ENCODE data around the gene SDF4. TPM values are rescaled to one million over a fixed set of nuclear protein-coding genes. Genes with fewer than 3 reads are reported as not detected.

SDF4 gene
- total RNA-seq, 2 donors from 2014 or later, result 202 to 325 TPM

GRCh38 chr1:1274931-1275431 is 43.2 kb upstream of the SDF4 start:
- H3K27ac ChIP-seq, result no peak overlapping the region
- H3K4me1 ChIP-seq, result peaks cover 16% of the 10 kb centered on the region
- no peaks in the 10 kb centered on the region for H3K27me3 ChIP-seq
- no peak overlapping the region for H3K4me3 ChIP-seq
- DNase-seq, result no peak
- intact Hi-C loops (cut with DNase I), result no loop called here
- peak overlapping the region; percentile 63 to 66 for H3K9ac ChIP-seq (ENCODE audit: low read depth in 2 of 2, low read length in 2 of 2)
- no peak for TF ChIP-seq CTCF (IDR thresholded peaks at IDR 0.05)
- H3K9me3 ChIP-seq, result no peaks in the 10 kb centered on the region
- no peaks in the 10 kb centered on the region for H3K36me3 ChIP-seq

GRCh38 chr1:1274299-1274930 is 42.6 kb upstream of the SDF4 start:
- no peak for DNase-seq
- TF ChIP-seq CTCF (IDR thresholded peaks at IDR 0.05), result no peak
- peak overlapping the region; percentile 98 for H3K4me3 ChIP-seq
- peaks cover 16% of the 10 kb centered on the region for H3K4me1 ChIP-seq
- no peaks in the 10 kb centered on the region for H3K27me3 ChIP-seq
- H3K36me3 ChIP-seq, result no peaks in the 10 kb centered on the region
- peak overlapping the region; percentile 63 to 66 for H3K9ac ChIP-seq (ENCODE audit: low read depth in 2 of 2, low read length in 2 of 2)
- peak overlapping the region; percentile 65 for H3K27ac ChIP-seq
- no peaks in the 10 kb centered on the region for H3K9me3 ChIP-seq
- intact Hi-C loops (cut with DNase I), result no loop called here

- no peaks in the 10 kb centered on the region for H3K27me3 ChIP-seq
- peak; percentile 94 for DNase-seq
- intact Hi-C loops (cut with DNase I), result no loop called here
- peak within 1 kb of the TSS; percentile 98 for H3K4me3 ChIP-seq
- no peak for TF ChIP-seq CTCF (IDR thresholded peaks at IDR 0.05)
- H3K36me3 ChIP-seq, result no peaks in the 10 kb centered on the region
- H3K9ac ChIP-seq (ENCODE audit: low read depth in 2 of 2, low read length in 2 of 2), result peak within 1 kb of the TSS; percentile 92 to 99
- H3K9me3 ChIP-seq, result no peaks in the 10 kb centered on the region
- peak within 1 kb of the TSS; percentile 65 for H3K27ac ChIP-seq
- peaks cover 16% of the 10 kb centered on the region for H3K4me1 ChIP-seq
Measured at GRCh38 chr1:1273512-1274298, 41.9 kb upstream of the SDF4 start, which contains the start of gene UBE2J2. Gene UBE2J2 (minus strand): TSS chr1:1273854. CDS start chr1:1267992, 5,862 bp downstream.

- H3K4me3 ChIP-seq, result peak overlapping the region; percentile 98
- no peak for TF ChIP-seq CTCF (IDR thresholded peaks at IDR 0.05)
- H3K36me3 ChIP-seq, result no peaks in the 10 kb centered on the region
- no peak for DNase-seq
- peaks cover 16% of the 10 kb centered on the region for H3K4me1 ChIP-seq
- H3K27me3 ChIP-seq, result no peaks in the 10 kb centered on the region
- no peaks in the 10 kb centered on the region for H3K9me3 ChIP-seq
- peak overlapping the region; percentile 92 to 99 for H3K9ac ChIP-seq (ENCODE audit: low read depth in 2 of 2, low read length in 2 of 2)
- H3K27ac ChIP-seq, result peak overlapping the region; percentile 65
- intact Hi-C loops (cut with DNase I), result no loop called here
Measured at GRCh38 chr1:1273209-1273511, 41.4 kb upstream of the SDF4 start.

GRCh38 chr1:1272341-1273208 is 40.8 kb upstream of the SDF4 start:
- no peak for TF ChIP-seq CTCF (IDR thresholded peaks at IDR 0.05)
- Histone ChIP-seq H3K27me3 (no peaks in the 10 kb centered on the region), H3K4me1 (peaks cover 16% of the 10 kb centered on the region), H3K9me3 (no peaks in the 10 kb centered on the region), H3K9ac (ENCODE audit: low read depth in 2 of 2, low read length in 2 of 2) (peak overlapping the region; percentile 92 to 99), H3K27ac (peak overlapping the region; percentile 65), H3K4me3 (peak overlapping the region; percentile 98), H3K36me3 (no peaks in the 10 kb centered on the region)
- intact Hi-C loops (cut with DNase I), result no loop called here
- DNase-seq, result peak; percentile 66
